ENCODE results near the gene COX4I1.

COX4I1 gene

GRCh38 chr16:85847036-85847435 lies 47.5 kb downstream of the COX4I1 start:
- Histone ChIP-seq H2AFZ (ENCODE audit: low read length) (no peak overlapping the region), H3K36me3 (ENCODE audit: insufficient read depth, low read length) (no peaks in the 10 kb centered on the region), H3K9ac (ENCODE audit: low read depth, low read length, poor library complexity, severe bottlenecking) (no peak overlapping the region), H3K9me2 (replicated peaks; ENCODE audit: low read depth, low read length) (no peaks in the 10 kb centered on the region), H3K9me3 (ENCODE audit: insufficient read depth, low read depth, low read length) (no peaks in the 10 kb centered on the region), H4K20me1 (ENCODE audit: insufficient read depth, low read length, poor library complexity, severe bottlenecking) (no peaks in the 10 kb centered on the region), H3K79me2 (ENCODE audit: insufficient read depth, low read length) (no peaks in the 10 kb centered on the region), H3K4me3 (ENCODE audit: low read length, poor library complexity, severe bottlenecking) (no peak overlapping the region), H3K4me2 (ENCODE audit: low read depth, low read length, poor library complexity, severe bottlenecking) (no peak overlapping the region), H3K27me3 (ENCODE audit: insufficient read depth, low read length, poor library complexity, severe bottlenecking) (no peaks in the 10 kb centered on the region), H3F3A (ENCODE audit: low read depth) (no peaks in the 10 kb centered on the region), H3K4me1 (ENCODE audit: insufficient read depth, low read length, poor library complexity, severe bottlenecking) (no peaks in the 10 kb centered on the region)
- TF ChIP-seq EZH2phosphoT487 (IDR thresholded peaks at IDR 0.05; ENCODE audit: borderline replicate concordance) (no peak), CTCF (conservative IDR thresholded peaks at IDR 0.05; ENCODE audit: low read length) (no peak)

DNA sequence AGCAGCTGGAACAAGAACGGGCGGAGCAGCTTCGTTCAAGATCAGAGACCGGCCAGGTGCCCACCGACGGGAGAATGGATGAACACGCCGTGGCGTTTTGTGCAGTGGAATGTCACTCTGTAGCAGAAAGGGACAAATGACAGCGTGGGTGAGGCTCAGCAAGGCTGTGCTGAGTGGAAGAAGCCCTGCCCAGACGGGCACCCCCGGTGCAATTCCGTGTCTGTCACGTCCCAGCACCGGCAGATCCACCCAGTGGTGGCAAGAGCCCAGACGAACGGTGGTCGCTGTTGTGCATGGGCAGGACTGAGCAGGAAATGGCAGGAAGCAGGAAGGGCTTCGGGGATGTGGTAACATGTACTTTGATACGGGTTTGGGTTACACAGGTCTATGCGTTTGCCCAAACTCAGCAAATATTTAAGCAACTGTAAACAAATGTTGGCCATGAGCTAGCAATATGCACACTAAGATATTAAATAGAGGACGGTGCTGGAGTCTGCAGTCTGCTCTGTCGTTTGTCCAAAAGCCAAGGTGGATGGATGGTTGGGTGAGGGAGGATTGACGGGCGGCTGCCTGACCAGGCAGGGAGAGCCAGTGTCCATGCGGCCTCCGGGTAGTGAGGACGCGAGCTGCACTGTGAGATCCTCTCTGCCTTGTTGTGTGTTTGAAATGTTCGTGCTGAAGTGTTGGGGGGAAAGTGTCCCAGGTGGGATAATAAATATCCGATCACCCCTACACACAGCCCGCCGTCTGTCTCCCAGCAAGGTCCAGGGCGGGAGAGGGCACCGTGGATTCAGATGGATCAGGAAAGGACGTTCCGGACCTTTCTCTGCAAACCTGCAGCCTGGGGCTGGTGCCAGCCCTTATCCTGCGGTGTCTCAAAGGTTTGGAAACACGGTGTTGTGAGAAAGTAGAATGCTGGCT lies 48.4 kb downstream of the COX4I1 start:
- H3K79me2 ChIP-seq (ENCODE audit: insufficient read depth, low read length) = no peaks in the 10 kb centered on the region
- H3K9me2 ChIP-seq (replicated peaks; ENCODE audit: low read depth, low read length) = no peaks in the 10 kb centered on the region
- no peaks in the 10 kb centered on the region for H3K9me3 ChIP-seq (ENCODE audit: insufficient read depth, low read depth, low read length)
- H2AFZ ChIP-seq (ENCODE audit: low read length) = no peak overlapping the region; the same call in 1 of the 2 replicates
- no peaks in the 10 kb centered on the region for H3K36me3 ChIP-seq (ENCODE audit: insufficient read depth, low read length)
- H3K9ac ChIP-seq (ENCODE audit: low read depth, low read length, poor library complexity, severe bottlenecking) = no peak overlapping the region
- no peaks in the 10 kb centered on the region for H3K27me3 ChIP-seq (ENCODE audit: insufficient read depth, low read length, poor library complexity, severe bottlenecking)
- no peak overlapping the region for H3K4me3 ChIP-seq (ENCODE audit: low read length, poor library complexity, severe bottlenecking)
- no peaks in the 10 kb centered on the region for H3F3A ChIP-seq (ENCODE audit: low read depth)
- no peak for TF ChIP-seq CTCF (conservative IDR thresholded peaks at IDR 0.05; ENCODE audit: low read length)
- TF ChIP-seq EZH2phosphoT487 (IDR thresholded peaks at IDR 0.05; ENCODE audit: borderline replicate concordance) = no peak
- no peaks in the 10 kb centered on the region for H4K20me1 ChIP-seq (ENCODE audit: insufficient read depth, low read length, poor library complexity, severe bottlenecking)
- no peak overlapping the region for H3K4me2 ChIP-seq (ENCODE audit: low read depth, low read length, poor library complexity, severe bottlenecking)
- H3K4me1 ChIP-seq (ENCODE audit: insufficient read depth, low read length, poor library complexity, severe bottlenecking) = no peaks in the 10 kb centered on the region

- H3K36me3 ChIP-seq (ENCODE audit: insufficient read depth, low read length) = no peaks in the 10 kb centered on the region
- no peak overlapping the region for H3K4me3 ChIP-seq (ENCODE audit: low read length, poor library complexity, severe bottlenecking)
- no peaks in the 10 kb centered on the region for H3K27me3 ChIP-seq (ENCODE audit: insufficient read depth, low read length, poor library complexity, severe bottlenecking)
- H4K20me1 ChIP-seq (ENCODE audit: insufficient read depth, low read length, poor library complexity, severe bottlenecking) = no peaks in the 10 kb centered on the region
- no peaks in the 10 kb centered on the region for H3K9me3 ChIP-seq (ENCODE audit: insufficient read depth, low read depth, low read length)
- H3K4me2 ChIP-seq (ENCODE audit: low read depth, low read length, poor library complexity, severe bottlenecking) = no peak overlapping the region
- H3K9me2 ChIP-seq (replicated peaks; ENCODE audit: low read depth, low read length) = no peaks in the 10 kb centered on the region
- no peak overlapping the region for H3K9ac ChIP-seq (ENCODE audit: low read depth, low read length, poor library complexity, severe bottlenecking)
- no peaks in the 10 kb centered on the region for H3K4me1 ChIP-seq (ENCODE audit: insufficient read depth, low read length, poor library complexity, severe bottlenecking)
- H2AFZ ChIP-seq (ENCODE audit: low read length) = no peak overlapping the region
- TF ChIP-seq EZH2phosphoT487 (IDR thresholded peaks at IDR 0.05; ENCODE audit: borderline replicate concordance) (no peak), CTCF (conservative IDR thresholded peaks at IDR 0.05; ENCODE audit: low read length) (no peak)
- no peaks in the 10 kb centered on the region for H3K79me2 ChIP-seq (ENCODE audit: insufficient read depth, low read length)
- H3F3A ChIP-seq (ENCODE audit: low read depth) = no peaks in the 10 kb centered on the region
These were observed 49.5 kb downstream of the COX4I1 start for GRCh38 chr16:85848986-85849385.

Measured in Loucy (cell line).